ENCODE data around the gene ZNF512B.

DNA sequence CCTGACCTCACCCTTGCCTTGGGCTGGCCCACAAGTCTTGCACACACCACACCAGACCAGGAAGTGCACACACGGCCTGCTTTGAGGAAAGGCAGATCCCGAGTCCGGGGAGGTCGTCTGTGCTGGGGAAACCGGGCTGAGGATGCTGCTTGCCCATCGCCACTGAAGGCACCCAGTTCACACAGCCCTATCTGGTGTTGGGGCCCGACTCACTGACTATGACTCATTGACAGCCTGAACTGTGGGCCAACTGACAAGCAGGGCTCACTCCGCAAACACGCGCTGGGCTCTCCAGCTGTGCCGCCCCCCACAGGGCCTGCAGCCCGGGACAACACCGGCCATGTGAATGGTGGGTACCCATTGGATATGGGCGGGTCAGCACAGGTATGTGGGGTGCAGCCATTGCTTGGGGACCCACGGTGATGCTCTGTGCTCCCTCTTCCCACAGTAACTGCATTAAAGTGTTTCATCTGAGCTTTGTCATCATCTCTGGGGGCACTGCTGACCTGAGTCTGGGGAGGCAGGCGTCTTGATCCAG lies 8.1 kb upstream of the ZNF512B start:
- TF ChIP-seq, protein P1, sequence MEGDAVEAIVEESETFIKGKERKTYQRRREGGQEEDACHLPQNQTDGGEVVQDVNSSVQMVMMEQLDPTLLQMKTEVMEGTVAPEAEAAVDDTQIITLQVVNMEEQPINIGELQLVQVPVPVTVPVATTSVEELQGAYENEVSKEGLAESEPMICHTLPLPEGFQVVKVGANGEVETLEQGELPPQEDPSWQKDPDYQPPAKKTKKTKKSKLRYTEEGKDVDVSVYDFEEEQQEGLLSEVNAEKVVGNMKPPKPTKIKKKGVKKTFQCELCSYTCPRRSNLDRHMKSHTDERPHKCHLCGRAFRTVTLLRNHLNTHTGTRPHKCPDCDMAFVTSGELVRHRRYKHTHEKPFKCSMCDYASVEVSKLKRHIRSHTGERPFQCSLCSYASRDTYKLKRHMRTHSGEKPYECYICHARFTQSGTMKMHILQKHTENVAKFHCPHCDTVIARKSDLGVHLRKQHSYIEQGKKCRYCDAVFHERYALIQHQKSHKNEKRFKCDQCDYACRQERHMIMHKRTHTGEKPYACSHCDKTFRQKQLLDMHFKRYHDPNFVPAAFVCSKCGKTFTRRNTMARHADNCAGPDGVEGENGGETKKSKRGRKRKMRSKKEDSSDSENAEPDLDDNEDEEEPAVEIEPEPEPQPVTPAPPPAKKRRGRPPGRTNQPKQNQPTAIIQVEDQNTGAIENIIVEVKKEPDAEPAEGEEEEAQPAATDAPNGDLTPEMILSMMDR (IDR thresholded peaks at IDR 0.05; ENCODE audit: low read length) = no peak
- no peak for TF ChIP-seq EZH2 (IDR thresholded peaks at IDR 0.05; ENCODE audit: borderline replicate concordance, low read length)

Measured in OCI-LY1 (cell line).